Frontal cortex (tissue), 4 donors: ENCODE results near the gene GABBR2. TPM values are rescaled to one million over a fixed set of nuclear protein-coding genes. Genes with fewer than 3 reads are reported as not detected.
"Not testable (repeated sequence)": the region's sequence is repeated elsewhere in the genome, so short reads cannot be mapped to it uniquely, and the experiment has no call there.

Source experiments
- DNase-seq, 2 donors: peaks; one replicate each; pipeline ENCODE4 v3.0.0; 2012; ENCODE audit warnings: low spot score in 2 of 2
- FAIRE-seq: peaks from 2 replicates; lab custom pipeline; 2012; peaks lifted over from hg19 to GRCh38; lab: Jason Lieb, UNC
- total RNA-seq: library from RNA; depleted of rRNA; stranded (reverse); fragments of >200 nt; gene quantifications from one replicate; pipeline ENCODE4 v1.2.3, GENCODE V29; 2014
- donor health status: control.
- donor health status: control.
- donor health status: control.

Gene GABBR2
- total RNA-seq, 1 donor from 2014 or later: 39.9 TPM

- no peak for FAIRE-seq
- DNase-seq: no peak
Measured at GRCh38 chr9:98605116-98605515, 103.6 kb downstream of the GABBR2 start.

- FAIRE-seq (no peak), DNase-seq (no peak)
Measured at GRCh38 chr9:98603821-98604383, 104.8 kb downstream of the GABBR2 start.

DNA sequence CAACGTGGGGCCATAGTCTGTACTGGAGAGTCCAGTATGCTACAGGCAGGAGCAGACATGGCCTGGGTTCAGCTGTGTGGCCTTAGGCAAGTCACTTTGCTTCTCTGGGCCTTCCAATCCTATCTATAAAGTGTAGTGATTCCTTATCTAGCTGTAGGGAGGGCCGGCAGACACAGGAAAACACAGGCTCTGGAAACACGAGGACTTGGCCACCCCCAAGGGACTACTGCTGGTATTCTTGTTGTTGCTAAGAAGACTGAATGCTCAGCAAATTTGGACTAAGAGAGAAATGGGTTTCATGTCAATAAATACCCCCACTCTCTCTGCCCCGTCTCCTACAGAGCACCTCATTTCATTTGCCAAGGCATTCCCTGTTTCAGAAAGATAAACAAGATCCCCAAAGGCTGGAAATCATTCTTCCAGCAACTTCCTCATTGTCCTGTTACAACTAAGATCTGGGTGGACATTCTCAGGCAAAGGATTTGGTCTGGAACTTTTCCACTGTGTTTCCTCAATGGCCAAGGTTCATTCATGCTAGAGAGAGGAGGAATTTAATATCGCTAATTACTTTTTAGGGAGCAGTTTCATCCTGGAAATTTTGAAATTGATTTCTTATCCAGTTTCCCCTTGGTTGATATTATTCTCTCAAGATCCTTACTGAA is 105.8 kb downstream of the GABBR2 start:
- no peak for DNase-seq
- FAIRE-seq: no peak

DNA sequence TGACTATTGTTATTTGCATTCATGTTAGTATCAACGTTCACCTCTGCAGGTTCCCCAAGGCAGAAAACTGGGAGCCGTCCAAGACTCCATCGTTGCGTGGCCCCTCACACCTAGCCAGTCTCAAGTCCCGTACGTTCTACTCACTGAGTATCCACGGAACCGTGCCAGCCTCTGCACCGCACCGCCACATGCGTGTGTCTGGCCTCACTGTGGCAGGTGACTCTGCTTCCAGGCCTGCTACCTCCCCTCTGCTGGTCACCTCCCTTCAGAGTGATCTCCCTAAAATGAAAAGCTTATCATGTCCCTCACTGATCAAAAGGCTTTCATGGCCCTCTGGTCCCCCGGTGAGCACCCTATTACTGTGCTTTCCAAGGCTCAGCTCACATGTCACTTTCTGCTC is 108.1 kb downstream of the GABBR2 start:
- FAIRE-seq: no peak
- DNase-seq: no peak

DNA sequence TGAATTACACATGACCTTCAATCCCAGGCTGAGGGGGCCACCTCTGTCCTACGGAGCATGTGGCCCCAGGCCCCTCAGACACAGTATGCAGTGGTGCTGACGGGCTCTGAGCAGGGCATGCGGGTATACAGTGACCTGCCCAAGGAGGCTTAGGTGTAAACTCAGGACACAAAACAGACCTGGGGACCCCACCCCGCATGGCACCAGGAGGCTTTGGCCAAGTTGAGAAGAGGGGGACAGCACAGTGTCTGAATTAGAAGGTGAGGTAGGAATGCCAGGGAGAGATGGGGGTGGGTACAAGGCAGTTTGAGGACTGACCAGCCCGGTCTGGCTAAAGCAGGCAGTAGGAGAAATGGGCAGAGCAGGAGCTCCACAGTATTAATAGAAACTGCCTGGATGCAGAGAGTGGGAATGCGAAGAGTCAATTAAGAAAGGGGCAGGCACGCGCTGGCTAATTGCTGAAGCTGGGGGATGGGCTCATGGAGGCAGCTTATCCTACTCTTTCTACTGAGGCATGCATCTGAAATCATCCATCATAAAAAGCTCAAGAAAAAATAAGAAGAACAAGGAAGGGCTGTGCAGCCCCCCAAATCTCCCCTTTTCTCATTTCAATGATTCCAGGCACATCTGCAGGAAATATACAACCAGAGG is 109.0 kb downstream of the GABBR2 start:
- DNase-seq (no peak), FAIRE-seq (no peak)

DNA sequence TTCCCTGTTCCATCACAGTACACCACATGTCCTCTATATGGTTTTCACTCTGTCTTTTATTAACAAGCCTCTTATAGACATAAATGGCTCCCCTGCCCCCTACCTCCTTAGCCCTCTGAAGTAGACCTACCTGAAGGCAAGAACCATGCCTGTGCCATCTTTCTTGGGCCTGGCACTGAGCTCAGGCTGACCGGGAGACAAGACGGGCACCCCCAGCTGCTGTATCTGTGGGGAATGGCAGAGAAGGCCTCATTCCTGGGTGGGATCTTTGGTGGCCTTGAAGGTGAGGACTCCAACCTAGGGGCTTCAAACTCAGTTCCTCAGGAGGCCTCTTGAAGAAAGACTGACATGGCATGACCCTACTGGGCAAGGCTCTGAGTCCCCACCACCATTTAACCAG is 109.9 kb downstream of the GABBR2 start:
- no peak for DNase-seq
- FAIRE-seq: no peak

- DNase-seq: no peak
- FAIRE-seq: no peak
Measured at GRCh38 chr9:98597236-98597771, 111.4 kb downstream of the GABBR2 start.

GRCh38 chr9:98596486-98596885 is 112.2 kb downstream of the GABBR2 start:
- no peak for DNase-seq

GRCh38 chr9:98594546-98595160 is 114.1 kb downstream of the GABBR2 start:
- FAIRE-seq: no peak
- no peak for DNase-seq

More at GRCh38 chr9:98596486-98596885, 112.2 kb downstream of the GABBR2 start:
- no peak for FAIRE-seq

DNA sequence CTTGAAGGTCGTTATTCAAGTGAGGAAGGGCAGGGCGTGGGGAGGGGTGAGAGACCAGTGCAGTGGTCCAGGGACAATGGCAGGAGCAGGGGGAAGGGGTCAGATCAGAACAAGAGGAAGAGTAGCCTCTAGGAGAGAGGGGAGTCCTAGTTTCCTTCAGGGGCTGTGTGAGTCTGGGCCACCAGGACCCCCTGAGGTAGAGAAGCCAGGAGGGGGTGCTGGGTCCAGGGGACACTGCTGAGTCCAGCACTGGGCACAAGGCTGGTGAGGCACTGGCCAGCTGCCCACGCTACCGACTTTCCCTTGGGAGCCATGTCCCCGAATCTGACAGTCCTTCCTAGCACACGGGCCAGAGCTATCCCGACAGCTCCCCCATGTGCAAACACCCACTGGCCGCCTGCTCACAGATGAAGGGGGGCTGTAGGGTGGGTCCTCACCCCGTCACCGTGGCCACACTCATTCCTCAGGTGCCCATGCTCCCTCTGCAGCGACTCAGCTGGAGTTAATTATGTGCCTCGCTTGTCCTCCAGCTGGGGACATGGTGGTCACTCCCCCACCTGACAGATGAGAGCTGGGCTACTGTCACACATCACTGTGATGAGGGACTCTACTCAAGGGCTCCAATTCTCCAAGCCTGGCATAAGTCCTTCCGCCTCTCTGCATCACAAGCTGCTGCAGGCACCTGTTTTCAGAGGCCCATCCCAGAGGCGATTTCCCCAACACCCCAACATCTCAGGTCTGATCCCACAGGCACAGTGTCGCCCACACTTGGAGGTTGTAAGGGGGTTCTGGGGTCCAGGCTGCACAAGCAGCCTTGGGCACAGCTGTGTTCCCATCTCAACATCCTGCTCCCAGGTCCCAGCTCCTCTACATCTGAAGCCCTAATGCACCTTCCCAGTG is 115.1 kb downstream of the GABBR2 start:
- FAIRE-seq (no peak), DNase-seq (no peak)

GRCh38 chr9:98591696-98592095 is 117.0 kb downstream of the GABBR2 start:
- DNase-seq (no peak), FAIRE-seq (no peak)

DNA sequence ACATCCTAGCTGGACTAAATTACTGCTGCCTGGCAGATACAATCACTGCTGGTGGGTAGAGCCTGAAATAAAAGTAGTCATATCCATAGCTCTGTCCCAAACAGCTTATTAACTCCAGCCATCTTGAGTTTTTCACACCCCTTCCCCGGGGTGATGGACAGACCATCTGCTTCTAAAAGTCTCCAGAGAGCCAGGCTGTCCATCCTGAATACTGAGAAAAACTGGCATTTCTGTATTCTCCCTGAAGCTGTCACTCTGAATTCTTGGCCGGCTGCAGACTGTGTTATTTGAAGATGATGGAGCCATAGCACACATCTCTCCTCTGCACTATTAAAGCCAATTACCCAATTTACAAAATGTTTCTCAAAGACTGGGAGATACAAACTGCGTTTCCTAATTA is 118.6 kb downstream of the GABBR2 start:
- no peak for FAIRE-seq

GRCh38 chr9:98589102-98589501 is 119.6 kb downstream of the GABBR2 start:
- no peak for FAIRE-seq
- no peak for DNase-seq

More for the DNA sequence above, 118.6 kb downstream of the GABBR2 start:
- DNase-seq: no peak

DNA sequence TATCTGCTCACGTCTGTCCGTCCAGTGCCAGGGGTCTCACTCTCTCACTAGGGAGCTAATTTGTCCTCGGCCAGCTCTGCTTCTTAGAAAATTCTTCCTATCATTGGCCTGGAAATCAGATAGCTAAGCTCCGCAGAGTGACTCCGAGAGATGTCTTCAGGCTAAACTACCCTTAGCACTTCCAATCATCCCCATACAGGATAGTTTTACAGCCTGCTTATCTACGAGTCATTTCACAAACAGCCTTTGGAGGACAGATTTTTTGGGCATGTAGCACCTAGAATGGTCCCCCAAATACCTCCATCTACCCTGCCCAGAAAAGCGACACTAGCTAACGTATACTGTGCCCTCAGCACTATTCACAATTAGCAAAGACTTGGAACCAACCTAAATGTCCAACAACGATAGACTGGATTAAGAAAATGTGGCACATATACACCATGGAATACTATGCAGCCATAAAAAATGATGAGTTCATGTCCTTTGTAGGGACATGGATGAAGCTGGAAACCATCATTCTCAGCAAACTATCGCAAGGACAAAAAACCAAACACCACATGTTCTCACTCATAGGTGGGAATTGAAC is 123.8 kb downstream of the GABBR2 start:
- FAIRE-seq: not testable (repeated sequence)

DNA sequence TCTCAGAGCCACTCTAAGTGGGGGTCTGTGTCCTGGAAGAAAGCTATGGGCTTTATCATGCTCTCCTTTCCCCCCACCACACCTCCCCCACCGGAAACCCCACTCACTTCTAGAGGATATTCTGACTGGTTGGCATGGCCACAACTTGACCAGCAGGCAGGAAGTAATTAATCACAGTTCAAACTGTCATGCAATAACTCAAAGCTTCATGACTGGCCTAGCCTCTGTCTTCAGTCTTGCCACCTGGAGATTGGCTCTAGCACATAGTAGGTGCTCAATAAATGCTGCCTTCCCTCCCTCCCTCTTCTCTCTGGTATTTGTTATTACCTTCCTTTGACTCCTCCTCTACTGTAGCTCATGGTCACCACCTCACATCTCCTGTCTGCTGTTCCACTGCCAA is 124.7 kb downstream of the GABBR2 start:
- no peak for FAIRE-seq
- no peak for DNase-seq

More for the DNA sequence above, 123.8 kb downstream of the GABBR2 start:
- not testable (repeated sequence) for DNase-seq

- FAIRE-seq: no peak
- DNase-seq: no peak
Measured at GRCh38 chr9:98583417-98583816, 125.3 kb downstream of the GABBR2 start.

GRCh38 chr9:98580956-98581355 is 127.8 kb downstream of the GABBR2 start:
- FAIRE-seq: no peak
- DNase-seq: no peak

GRCh38 chr9:98579700-98580099 is 129.0 kb downstream of the GABBR2 start:
- no peak for FAIRE-seq
- no peak for DNase-seq

GRCh38 chr9:98577446-98577845 is 131.3 kb downstream of the GABBR2 start:
- FAIRE-seq: no peak
- no peak for DNase-seq
